Astrocyte of the spinal cord (primary cell): ENCODE results near the gene PRDM16.

ENCODE experiments used
- DNase-seq: peaks from one replicate; pipeline ENCODE4 v3.0.0; 2011; ENCODE audit warnings: low read depth, low spot score
- H3K4me3 ChIP-seq: 2 replicates; pipeline ENCODE4 v1.5.1; 2011; ENCODE audit warnings: low read depth, mild to moderate bottlenecking, low read length, moderate library complexity
- in situ Hi-C: cut with HindIII; loops from 2 replicates; pipeline ENCODE4 v1.10.0; 2017; ENCODE audit warnings: low sequenced_read_pairs
- TF ChIP-seq, protein P1 (sequence below): IDR thresholded peaks from 2 replicates; pipeline ENCODE4 v1.5.1; 2012; ENCODE audit warnings: low read depth, mild to moderate bottlenecking, low read length, inconsistent platforms

PRDM16 gene

DNA sequence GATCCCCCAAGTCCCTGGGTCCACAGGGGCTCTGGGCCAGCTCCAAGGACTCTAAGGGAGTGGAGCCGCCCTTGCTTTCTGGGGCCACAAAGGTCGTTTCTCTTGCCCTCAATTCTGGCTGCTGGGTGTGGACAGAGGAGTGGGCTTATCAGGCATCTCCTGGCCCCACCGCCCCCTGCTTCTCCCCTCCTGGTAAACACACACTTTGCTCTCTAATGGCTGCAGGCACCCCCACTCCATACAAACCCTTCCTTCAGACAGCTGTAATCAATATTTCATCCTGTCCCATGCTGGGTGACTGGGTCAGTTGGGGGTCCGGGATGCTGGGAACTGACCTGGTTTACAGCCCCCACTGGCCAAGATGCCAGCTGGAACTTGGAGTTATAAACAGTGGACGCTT lies 67.5 kb downstream of the PRDM16 start:
- in situ Hi-C loops = no loop called here
- DNase-seq = no peak
- TF ChIP-seq, protein P1, sequence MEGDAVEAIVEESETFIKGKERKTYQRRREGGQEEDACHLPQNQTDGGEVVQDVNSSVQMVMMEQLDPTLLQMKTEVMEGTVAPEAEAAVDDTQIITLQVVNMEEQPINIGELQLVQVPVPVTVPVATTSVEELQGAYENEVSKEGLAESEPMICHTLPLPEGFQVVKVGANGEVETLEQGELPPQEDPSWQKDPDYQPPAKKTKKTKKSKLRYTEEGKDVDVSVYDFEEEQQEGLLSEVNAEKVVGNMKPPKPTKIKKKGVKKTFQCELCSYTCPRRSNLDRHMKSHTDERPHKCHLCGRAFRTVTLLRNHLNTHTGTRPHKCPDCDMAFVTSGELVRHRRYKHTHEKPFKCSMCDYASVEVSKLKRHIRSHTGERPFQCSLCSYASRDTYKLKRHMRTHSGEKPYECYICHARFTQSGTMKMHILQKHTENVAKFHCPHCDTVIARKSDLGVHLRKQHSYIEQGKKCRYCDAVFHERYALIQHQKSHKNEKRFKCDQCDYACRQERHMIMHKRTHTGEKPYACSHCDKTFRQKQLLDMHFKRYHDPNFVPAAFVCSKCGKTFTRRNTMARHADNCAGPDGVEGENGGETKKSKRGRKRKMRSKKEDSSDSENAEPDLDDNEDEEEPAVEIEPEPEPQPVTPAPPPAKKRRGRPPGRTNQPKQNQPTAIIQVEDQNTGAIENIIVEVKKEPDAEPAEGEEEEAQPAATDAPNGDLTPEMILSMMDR = no peak
- no peak overlapping the region for H3K4me3 ChIP-seq

DNA sequence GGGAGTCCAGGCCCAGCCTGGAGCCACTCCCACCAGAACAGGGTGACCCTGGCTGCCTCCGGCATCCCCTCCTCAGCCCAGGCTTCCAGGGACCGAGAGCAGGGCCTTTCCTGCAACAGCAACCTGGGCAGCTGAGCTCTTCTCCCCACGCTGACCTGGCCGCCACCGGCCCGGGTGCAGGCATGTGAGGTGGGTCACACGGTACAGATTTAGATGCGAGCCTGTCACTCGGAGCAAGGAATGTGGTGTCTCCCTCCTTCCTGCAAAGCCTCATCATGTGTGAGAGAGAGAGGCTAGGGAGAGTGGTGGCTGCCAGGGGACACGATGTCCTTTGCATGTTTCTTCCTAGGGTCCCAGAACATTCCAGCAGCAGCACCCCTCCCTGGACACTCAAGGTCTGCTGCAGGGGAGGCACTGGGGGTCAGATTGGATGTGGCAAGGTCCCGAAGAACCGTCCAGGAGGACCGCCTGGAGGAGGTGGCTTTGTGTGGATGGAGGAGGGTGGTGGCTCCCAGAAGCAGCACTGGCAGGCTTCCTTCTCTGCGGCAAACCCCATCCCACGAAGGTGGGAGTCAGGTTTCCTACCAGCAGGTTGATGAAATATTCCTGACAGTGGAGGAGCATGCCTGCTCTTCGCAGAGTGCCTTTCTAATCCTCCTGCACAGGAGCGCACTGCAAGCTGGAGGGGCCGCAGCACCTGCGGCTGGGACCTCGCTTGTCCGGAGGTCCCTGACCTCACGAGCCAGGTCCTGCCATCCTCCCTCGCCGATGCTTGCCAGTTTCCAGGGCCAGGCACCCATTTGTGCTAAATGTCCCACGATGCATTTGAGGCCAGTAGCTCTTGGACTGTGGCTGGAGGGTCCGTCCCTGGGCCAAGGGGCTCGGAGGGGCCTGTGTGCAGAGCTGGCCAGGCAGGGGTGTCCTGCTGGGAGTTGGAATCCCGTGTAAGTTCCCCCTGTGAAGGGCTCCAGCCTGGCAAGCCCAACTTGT lies 68.4 kb downstream of the PRDM16 start:
- no peak for DNase-seq
- no peak overlapping the region for H3K4me3 ChIP-seq
- TF ChIP-seq, protein P1 = no peak
- in situ Hi-C loops = no loop called here

DNA sequence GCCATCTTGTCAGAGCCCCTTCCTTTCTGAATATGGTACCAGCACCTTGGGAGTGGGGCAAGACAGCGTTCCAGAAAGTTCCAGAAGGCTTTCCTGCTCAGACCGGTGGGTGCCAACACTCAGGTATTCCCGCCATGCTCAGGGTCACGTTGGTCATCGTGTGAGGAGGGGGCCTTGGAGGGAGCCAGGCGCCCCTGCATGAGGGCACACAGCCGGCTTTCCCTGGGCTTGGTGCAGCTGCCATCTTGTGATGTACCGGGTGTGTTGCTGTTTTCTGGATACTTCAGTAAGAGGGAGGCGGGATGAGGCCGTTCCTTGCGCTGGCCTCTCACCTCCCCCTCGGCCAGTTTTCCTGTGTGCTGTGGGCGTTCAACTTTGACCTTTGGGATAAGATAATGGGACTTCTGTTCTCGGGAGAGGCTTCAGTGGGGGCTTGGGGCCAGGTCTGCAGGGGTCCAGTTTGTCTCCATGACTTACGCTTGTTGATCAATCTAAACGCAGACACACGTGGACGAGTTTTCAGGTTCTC lies 69.7 kb downstream of the PRDM16 start:
- in situ Hi-C loops = no loop called here
- TF ChIP-seq, protein P1 = no peak
- H3K4me3 ChIP-seq = no peak overlapping the region
- no peak for DNase-seq

DNA sequence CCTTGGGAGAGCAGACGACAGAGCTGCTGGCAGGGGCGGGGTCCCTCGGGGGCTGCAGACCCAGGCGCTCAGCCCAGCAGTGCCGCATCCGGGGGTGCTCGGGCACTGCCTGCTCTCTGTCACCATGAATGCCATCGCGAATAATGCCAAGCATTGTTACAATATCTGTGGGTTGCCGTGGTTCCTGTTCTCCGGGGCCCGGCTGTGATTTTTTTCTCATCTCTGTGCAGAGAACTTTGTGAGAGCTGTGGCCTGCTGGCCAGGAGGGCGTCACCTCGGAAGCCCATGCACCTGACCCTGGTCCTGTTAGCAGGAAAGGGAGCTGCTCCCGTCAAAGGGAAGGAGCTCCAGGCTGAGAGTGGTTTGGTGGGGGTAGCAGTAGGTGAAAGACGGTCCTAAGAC lies 70.4 kb downstream of the PRDM16 start:
- DNase-seq = no peak
- H3K4me3 ChIP-seq = no peak overlapping the region
- in situ Hi-C loops = no loop called here
- TF ChIP-seq, protein P1 = no peak

DNA sequence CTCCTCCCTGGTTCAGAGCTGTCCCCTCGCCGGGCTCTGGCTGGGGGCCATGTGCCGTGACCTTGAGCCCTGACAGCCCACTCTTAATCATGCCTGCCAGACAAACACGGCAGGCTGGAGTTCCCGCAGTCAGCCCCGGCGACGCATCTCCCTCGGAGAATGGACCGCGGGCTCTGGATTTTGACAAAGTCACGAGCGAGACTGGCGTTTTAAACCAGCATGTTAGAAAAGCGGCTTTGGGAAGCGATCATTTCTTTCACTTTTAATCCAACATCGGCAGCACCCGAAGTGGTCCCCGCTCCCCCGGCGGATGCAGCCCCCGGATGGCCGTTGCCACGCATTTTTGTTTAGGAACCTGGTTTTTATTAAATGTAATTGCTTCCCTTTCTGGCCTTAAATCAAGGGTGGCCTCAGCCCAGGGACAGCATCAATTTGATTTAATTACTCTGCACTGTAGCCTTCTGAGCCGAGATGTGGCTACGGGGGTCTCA lies 70.9 kb downstream of the PRDM16 start:
- in situ Hi-C loops = no loop called here
- H3K4me3 ChIP-seq = no peak overlapping the region
- TF ChIP-seq, protein P1 = no peak
- no peak for DNase-seq

DNA sequence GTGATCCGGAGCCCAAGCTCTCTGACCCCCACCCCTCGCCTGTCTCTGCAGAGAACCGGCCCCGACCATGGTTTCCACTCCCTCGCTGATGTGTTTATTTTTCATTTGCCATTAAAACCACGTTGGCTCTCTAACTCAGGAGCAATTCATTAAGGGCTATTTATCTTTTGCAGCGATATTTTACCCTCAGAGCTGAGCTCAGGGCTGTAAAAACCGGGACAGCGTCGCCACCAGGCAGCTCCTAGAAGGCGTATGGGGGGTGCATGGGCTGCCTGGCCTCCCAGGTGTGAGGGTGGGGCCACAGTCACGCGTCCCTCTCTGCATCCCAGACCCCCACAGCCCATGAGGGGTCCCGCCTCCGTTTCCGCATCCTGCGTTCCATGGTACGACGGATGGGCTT lies 71.4 kb downstream of the PRDM16 start:
- DNase-seq = no peak
- H3K4me3 ChIP-seq = no peak overlapping the region
- in situ Hi-C loops = no loop called here
- TF ChIP-seq, protein P1 = no peak
